Measurements from ENCODE around the gene MRPL21. TPM values are rescaled to one million over a fixed set of nuclear protein-coding genes. Genes with fewer than 3 reads are reported as not detected.

The MRPL21 gene
- total RNA-seq, 1 experiment from 2014 or later, result 82.3 TPM

- CTCF ChIA-PET, result interaction anchor here (0.9 to 1.7 kb wide), 6 partner anchors 11 to 57 kb away, joined by 3 to 8 read pairs (median 6); no protein-coding TSS in a partner anchor
- peak; percentile 62 for ATAC-seq
- peak; percentile 51 for DNase-seq (ENCODE audit: low spot score)
- POLR2A ChIA-PET, result interaction anchor here (1.5 kb wide), 1 partner anchor 11 kb away, joined by 4 read pairs; no protein-coding TSS in a partner anchor
- H3K4me3 Mint-ChIP-seq, result peak overlapping the region; percentile 82
- peaks cover 7% of the 10 kb centered on the region for H3K9me3 Mint-ChIP-seq
- H3K27ac Mint-ChIP-seq, result no peak overlapping the region
- no peaks in the 10 kb centered on the region for H3K36me3 Mint-ChIP-seq
- peaks cover 26% of the 10 kb centered on the region for H3K27me3 Mint-ChIP-seq (ENCODE audit: low read depth)
- H3K4me1 Mint-ChIP-seq, result peaks cover 11% of the 10 kb centered on the region
- TF ChIP-seq, protein P1, sequence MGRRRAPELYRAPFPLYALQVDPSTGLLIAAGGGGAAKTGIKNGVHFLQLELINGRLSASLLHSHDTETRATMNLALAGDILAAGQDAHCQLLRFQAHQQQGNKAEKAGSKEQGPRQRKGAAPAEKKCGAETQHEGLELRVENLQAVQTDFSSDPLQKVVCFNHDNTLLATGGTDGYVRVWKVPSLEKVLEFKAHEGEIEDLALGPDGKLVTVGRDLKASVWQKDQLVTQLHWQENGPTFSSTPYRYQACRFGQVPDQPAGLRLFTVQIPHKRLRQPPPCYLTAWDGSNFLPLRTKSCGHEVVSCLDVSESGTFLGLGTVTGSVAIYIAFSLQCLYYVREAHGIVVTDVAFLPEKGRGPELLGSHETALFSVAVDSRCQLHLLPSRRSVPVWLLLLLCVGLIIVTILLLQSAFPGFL (CRISPR knock-in tag; IDR thresholded peaks at IDR 0.05; ENCODE audit: borderline replicate concordance), result no peak
- no peak for TF ChIP-seq ATF1 (CRISPR knock-in tag; IDR thresholded peaks at IDR 0.05)
- TF ChIP-seq HMGXB4 (CRISPR knock-in tag; IDR thresholded peaks at IDR 0.05), result peak; percentile 42; the same call in 1 of the 2 replicates
- no peak for TF ChIP-seq ZNF121 (CRISPR knock-in tag; IDR thresholded peaks at IDR 0.05)
- no peak for TF ChIP-seq AFF4 (CRISPR knock-in tag; IDR thresholded peaks at IDR 0.05; ENCODE audit: borderline replicate concordance)
- no peak for TF ChIP-seq ATF6 (CRISPR knock-in tag; IDR thresholded peaks at IDR 0.05)
- TF ChIP-seq NFE2L1 (CRISPR knock-in tag; IDR thresholded peaks at IDR 0.05), result no peak
- TF ChIP-seq ZNF396 (CRISPR knock-in tag; IDR thresholded peaks at IDR 0.05; ENCODE audit: borderline replicate concordance), result no peak
- TF ChIP-seq CREB1 (CRISPR knock-in tag; IDR thresholded peaks at IDR 0.05), result no peak
- TF ChIP-seq ELF4 (CRISPR knock-in tag; IDR thresholded peaks at IDR 0.05; ENCODE audit: low read depth), result no peak
- no peak for TF ChIP-seq NR2C2 (CRISPR knock-in tag; IDR thresholded peaks at IDR 0.05)
- TF ChIP-seq USF2 (CRISPR knock-in tag; IDR thresholded peaks at IDR 0.05), result peak; percentile 12; the same call in 1 of the 2 replicates
- TF ChIP-seq, protein P2, sequence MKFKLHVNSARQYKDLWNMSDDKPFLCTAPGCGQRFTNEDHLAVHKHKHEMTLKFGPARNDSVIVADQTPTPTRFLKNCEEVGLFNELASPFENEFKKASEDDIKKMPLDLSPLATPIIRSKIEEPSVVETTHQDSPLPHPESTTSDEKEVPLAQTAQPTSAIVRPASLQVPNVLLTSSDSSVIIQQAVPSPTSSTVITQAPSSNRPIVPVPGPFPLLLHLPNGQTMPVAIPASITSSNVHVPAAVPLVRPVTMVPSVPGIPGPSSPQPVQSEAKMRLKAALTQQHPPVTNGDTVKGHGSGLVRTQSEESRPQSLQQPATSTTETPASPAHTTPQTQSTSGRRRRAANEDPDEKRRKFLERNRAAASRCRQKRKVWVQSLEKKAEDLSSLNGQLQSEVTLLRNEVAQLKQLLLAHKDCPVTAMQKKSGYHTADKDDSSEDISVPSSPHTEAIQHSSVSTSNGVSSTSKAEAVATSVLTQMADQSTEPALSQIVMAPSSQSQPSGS (CRISPR knock-in tag; IDR thresholded peaks at IDR 0.05; ENCODE audit: borderline replicate concordance, low read depth), result no peak
- TF ChIP-seq GTF2I (CRISPR knock-in tag; conservative IDR thresholded peaks at IDR 0.05), result 0 out of 2 replicates have a peak, but pooled peaks have one; percentile 8
- TF ChIP-seq ZNF671 (CRISPR knock-in tag; IDR thresholded peaks at IDR 0.05), result no peak
- TF ChIP-seq SP1 (CRISPR knock-in tag; conservative IDR thresholded peaks at IDR 0.05), result 0 out of 2 replicates have a peak, but pooled peaks have one; percentile 24
- TF ChIP-seq, protein P3, sequence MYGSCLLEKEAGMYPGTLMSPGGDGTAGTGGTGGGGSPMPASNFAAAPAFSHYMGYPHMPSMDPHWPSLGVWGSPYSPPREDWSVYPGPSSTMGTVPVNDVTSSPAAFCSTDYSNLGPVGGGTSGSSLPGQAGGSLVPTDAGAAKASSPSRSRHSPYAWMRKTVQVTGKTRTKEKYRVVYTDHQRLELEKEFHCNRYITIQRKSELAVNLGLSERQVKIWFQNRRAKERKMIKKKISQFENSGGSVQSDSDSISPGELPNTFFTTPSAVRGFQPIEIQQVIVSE (CRISPR knock-in tag; IDR thresholded peaks at IDR 0.05; ENCODE audit: borderline replicate concordance), result no peak
- TF ChIP-seq ZNF263 (CRISPR knock-in tag; IDR thresholded peaks at IDR 0.05; ENCODE audit: low read depth), result peak; percentile 47; the same call in 1 of the 2 replicates
- no peak for TF ChIP-seq PRDM15 (CRISPR knock-in tag; IDR thresholded peaks at IDR 0.05)
- no peak for TF ChIP-seq GRHL2 (CRISPR knock-in tag; IDR thresholded peaks at IDR 0.05; ENCODE audit: insufficient replicate concordance, severe bottlenecking)
Measured at GRCh38 chr11:68855205-68855981, 48.2 kb downstream of the MRPL21 start.
